ENCODE measurements around the gene TCERG1L.

GRCh38 chr10:131149111-131149510, 162.4 kb downstream of the TCERG1L start:
- no peak for TF ChIP-seq CTCF (IDR thresholded peaks at IDR 0.05; ENCODE audit: insufficient read depth, low read length)
- TF ChIP-seq POLR2AphosphoS5 (IDR thresholded peaks at IDR 0.05; ENCODE audit: low read depth): no peak
- TF ChIP-seq REST (IDR thresholded peaks at IDR 0.05; ENCODE audit: insufficient replicate concordance, low read depth): no peak
- TF ChIP-seq GABPA (IDR thresholded peaks at IDR 0.05; ENCODE audit: low read depth): no peak
- TF ChIP-seq SPI1 (IDR thresholded peaks at IDR 0.05; ENCODE audit: borderline replicate concordance, low read depth): no peak
